Vagina (tissue), 2 donors: ENCODE measurements around the gene FHIT.

Source experiments
- POLR2A ChIP-seq, 2 donors: fragments of 450-650 bp; IDR thresholded peaks; one replicate each; pipeline ENCODE4 v1.6.1; 2017; ENCODE audit warnings: antibody characterized with exemption in 2 of 2, mild to moderate bottlenecking in 2 of 2, moderate library complexity in 2 of 2
- TF ChIP-seq, protein P1 (sequence below), 3 experiments: fragments of 450-650 bp in 2 of 3; fragments of 200-600 bp in 1 of 3; sonication (generic) in 1 of 3; IDR thresholded peaks; one replicate each; pipeline ENCODE4 v1.5.1; 2017 to 2019; ENCODE audit warnings: antibody characterized with exemption in 3 of 3, mild to moderate bottlenecking in 2 of 3, moderate library complexity in 2 of 3

DNA sequence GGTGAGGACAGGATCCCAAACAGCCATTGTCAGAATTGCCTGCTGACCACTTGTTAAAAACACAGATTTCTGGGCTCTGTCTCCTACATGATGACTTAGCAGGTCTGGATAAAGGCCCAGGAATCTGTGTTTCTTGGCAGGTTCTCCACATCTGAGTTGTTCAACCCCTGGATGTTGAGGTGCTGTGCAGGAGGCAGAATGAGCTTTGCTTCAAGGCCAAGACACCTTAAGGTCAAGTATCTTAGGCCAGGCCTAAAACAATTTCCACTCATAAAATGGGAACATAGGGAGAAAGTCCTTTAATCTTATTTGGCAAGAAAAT is 1522.7 kb downstream of the FHIT start:
- no peak for TF ChIP-seq POLR2A (IDR thresholded peaks at IDR 0.05)
- TF ChIP-seq, protein P1, sequence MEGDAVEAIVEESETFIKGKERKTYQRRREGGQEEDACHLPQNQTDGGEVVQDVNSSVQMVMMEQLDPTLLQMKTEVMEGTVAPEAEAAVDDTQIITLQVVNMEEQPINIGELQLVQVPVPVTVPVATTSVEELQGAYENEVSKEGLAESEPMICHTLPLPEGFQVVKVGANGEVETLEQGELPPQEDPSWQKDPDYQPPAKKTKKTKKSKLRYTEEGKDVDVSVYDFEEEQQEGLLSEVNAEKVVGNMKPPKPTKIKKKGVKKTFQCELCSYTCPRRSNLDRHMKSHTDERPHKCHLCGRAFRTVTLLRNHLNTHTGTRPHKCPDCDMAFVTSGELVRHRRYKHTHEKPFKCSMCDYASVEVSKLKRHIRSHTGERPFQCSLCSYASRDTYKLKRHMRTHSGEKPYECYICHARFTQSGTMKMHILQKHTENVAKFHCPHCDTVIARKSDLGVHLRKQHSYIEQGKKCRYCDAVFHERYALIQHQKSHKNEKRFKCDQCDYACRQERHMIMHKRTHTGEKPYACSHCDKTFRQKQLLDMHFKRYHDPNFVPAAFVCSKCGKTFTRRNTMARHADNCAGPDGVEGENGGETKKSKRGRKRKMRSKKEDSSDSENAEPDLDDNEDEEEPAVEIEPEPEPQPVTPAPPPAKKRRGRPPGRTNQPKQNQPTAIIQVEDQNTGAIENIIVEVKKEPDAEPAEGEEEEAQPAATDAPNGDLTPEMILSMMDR (IDR thresholded peaks at IDR 0.05), result no peak
